ENCODE measurements around the gene CACNG7.

The CACNG7 gene

DNA sequence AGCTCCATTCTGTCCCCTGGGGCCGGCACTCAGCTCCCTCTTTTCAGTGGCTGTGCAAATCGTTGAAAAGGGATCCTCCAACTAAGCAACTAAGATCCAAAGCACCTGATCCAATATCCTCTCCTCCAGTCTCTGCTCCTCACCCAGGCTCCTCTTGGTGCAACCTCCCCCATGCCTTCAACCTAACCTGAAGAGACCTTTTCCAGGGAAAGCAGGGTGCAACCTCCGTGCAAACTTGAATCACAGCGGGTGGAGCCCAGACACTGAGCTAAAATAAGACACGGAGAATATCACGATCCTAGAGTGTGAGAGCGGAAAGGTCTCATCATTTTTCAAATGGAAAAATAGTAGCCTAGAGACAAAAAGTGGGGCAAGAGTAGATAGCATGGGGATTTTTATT is 8.3 kb downstream of the CACNG7 start:
- ATAC-seq, result no peak
- TF ChIP-seq ESRRG (CRISPR knock-in tag; IDR thresholded peaks at IDR 0.05) (no peak), SNAI2 (CRISPR knock-in tag; IDR thresholded peaks at IDR 0.05) (no peak), PATZ1 (CRISPR knock-in tag; IDR thresholded peaks at IDR 0.05; ENCODE audit: borderline replicate concordance) (no peak), ZNF8 (CRISPR knock-in tag; IDR thresholded peaks at IDR 0.05) (no peak)

GRCh38 chr19:53927739-53928138 is 18.7 kb downstream of the CACNG7 start:
- no peak for ATAC-seq

DNA sequence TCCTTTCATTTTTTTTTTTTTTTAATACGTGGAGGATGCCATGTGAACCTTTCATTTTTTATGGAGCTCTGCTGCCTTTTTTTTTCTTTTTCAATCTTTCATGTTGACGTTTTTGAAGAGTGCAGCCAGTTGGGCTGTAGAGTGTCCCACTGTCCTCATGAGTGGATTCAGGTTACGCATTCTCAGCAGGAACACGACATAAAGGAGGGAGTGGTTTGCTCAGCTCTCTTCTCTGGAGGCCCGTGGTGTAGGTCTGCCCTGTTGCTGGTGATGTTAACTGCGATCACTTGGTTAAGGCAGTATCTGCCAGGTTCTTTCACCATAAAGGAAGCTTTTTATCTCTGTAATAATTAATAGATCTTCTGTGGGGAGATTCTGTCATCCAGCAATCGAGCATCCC is 27.0 kb downstream of the CACNG7 start:
- TF ChIP-seq ZFP3 (CRISPR knock-in tag; IDR thresholded peaks at IDR 0.05) (no peak), ZNF8 (CRISPR knock-in tag; IDR thresholded peaks at IDR 0.05) (no peak), OSR1 (CRISPR knock-in tag; IDR thresholded peaks at IDR 0.05) (no peak), POU6F1 (CRISPR knock-in tag; IDR thresholded peaks at IDR 0.05; ENCODE audit: borderline replicate concordance, low read depth) (no peak), ISL1 (CRISPR knock-in tag; IDR thresholded peaks at IDR 0.05) (no peak), TOX (CRISPR knock-in tag; IDR thresholded peaks at IDR 0.05; ENCODE audit: borderline replicate concordance) (no peak)
- no peak for ATAC-seq

More at GRCh38 chr19:53927739-53928138, 18.7 kb downstream of the CACNG7 start:
- TF ChIP-seq ZNF8 (CRISPR knock-in tag; IDR thresholded peaks at IDR 0.05), result no peak
- TF ChIP-seq OSR1 (CRISPR knock-in tag; IDR thresholded peaks at IDR 0.05), result no peak
- TF ChIP-seq BACH2 (CRISPR knock-in tag; IDR thresholded peaks at IDR 0.05; ENCODE audit: borderline replicate concordance), result no peak
- TF ChIP-seq POU6F1 (CRISPR knock-in tag; IDR thresholded peaks at IDR 0.05; ENCODE audit: borderline replicate concordance, low read depth), result no peak
- TF ChIP-seq ISL1 (CRISPR knock-in tag; IDR thresholded peaks at IDR 0.05), result no peak
- no peak for TF ChIP-seq ESRRG (CRISPR knock-in tag; IDR thresholded peaks at IDR 0.05)
- TF ChIP-seq ZNF565 (CRISPR knock-in tag; conservative IDR thresholded peaks at IDR 0.05; ENCODE audit: low read depth), result no peak
- TF ChIP-seq PPARA (CRISPR knock-in tag; IDR thresholded peaks at IDR 0.05; ENCODE audit: borderline replicate concordance), result no peak
- TF ChIP-seq, protein P1, sequence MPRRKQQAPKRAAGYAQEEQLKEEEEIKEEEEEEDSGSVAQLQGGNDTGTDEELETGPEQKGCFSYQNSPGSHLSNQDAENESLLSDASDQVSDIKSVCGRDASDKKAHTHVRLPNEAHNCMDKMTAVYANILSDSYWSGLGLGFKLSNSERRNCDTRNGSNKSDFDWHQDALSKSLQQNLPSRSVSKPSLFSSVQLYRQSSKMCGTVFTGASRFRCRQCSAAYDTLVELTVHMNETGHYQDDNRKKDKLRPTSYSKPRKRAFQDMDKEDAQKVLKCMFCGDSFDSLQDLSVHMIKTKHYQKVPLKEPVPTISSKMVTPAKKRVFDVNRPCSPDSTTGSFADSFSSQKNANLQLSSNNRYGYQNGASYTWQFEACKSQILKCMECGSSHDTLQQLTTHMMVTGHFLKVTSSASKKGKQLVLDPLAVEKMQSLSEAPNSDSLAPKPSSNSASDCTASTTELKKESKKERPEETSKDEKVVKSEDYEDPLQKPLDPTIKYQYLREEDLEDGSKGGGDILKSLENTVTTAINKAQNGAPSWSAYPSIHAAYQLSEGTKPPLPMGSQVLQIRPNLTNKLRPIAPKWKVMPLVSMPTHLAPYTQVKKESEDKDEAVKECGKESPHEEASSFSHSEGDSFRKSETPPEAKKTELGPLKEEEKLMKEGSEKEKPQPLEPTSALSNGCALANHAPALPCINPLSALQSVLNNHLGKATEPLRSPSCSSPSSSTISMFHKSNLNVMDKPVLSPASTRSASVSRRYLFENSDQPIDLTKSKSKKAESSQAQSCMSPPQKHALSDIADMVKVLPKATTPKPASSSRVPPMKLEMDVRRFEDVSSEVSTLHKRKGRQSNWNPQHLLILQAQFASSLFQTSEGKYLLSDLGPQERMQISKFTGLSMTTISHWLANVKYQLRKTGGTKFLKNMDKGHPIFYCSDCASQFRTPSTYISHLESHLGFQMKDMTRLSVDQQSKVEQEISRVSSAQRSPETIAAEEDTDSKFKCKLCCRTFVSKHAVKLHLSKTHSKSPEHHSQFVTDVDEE (CRISPR knock-in tag; IDR thresholded peaks at IDR 0.05), result no peak
- TF ChIP-seq TCF4 (CRISPR knock-in tag; IDR thresholded peaks at IDR 0.05; ENCODE audit: borderline replicate concordance), result no peak
- no peak for TF ChIP-seq GLIS3 (CRISPR knock-in tag; IDR thresholded peaks at IDR 0.05)
- no peak for TF ChIP-seq ZFP3 (CRISPR knock-in tag; IDR thresholded peaks at IDR 0.05)
- TF ChIP-seq ZNF70 (CRISPR knock-in tag; IDR thresholded peaks at IDR 0.05), result no peak

- ATAC-seq, result no peak
- TF ChIP-seq POU6F1 (CRISPR knock-in tag; IDR thresholded peaks at IDR 0.05; ENCODE audit: borderline replicate concordance, low read depth), result no peak
- TF ChIP-seq, protein P1 (CRISPR knock-in tag; IDR thresholded peaks at IDR 0.05), result no peak
- TF ChIP-seq ISL1 (CRISPR knock-in tag; IDR thresholded peaks at IDR 0.05), result no peak
- no peak for TF ChIP-seq CSRNP3 (CRISPR knock-in tag; IDR thresholded peaks at IDR 0.05)
- no peak for TF ChIP-seq ZFP3 (CRISPR knock-in tag; IDR thresholded peaks at IDR 0.05)
- TF ChIP-seq ZNF8 (CRISPR knock-in tag; IDR thresholded peaks at IDR 0.05), result no peak
- no peak for TF ChIP-seq TCF4 (CRISPR knock-in tag; IDR thresholded peaks at IDR 0.05; ENCODE audit: borderline replicate concordance)
- no peak for TF ChIP-seq ARNTL (CRISPR knock-in tag; IDR thresholded peaks at IDR 0.05; ENCODE audit: borderline replicate concordance, low read depth)
- no peak for TF ChIP-seq OSR1 (CRISPR knock-in tag; IDR thresholded peaks at IDR 0.05)
- no peak for TF ChIP-seq ZNF565 (CRISPR knock-in tag; conservative IDR thresholded peaks at IDR 0.05; ENCODE audit: low read depth)
- no peak for TF ChIP-seq RARB (CRISPR knock-in tag; IDR thresholded peaks at IDR 0.05)
- no peak for TF ChIP-seq ESRRG (CRISPR knock-in tag; IDR thresholded peaks at IDR 0.05)
- TF ChIP-seq SNAI2 (CRISPR knock-in tag; IDR thresholded peaks at IDR 0.05), result no peak
Observed at GRCh38 chr19:53942001-53942786, 33.1 kb downstream of the CACNG7 start.
